Peyer's patch (tissue), 4 donors: ENCODE results near the gene RSU1. TPM values are rescaled to one million over a fixed set of nuclear protein-coding genes. Genes with fewer than 3 reads are reported as not detected.
A peak's percentile ranks its signal among the peaks of the same experiment; 100 is the strongest.

ENCODE experiments used
- DNase-seq, 3 donors: peaks; one replicate each; pipeline ENCODE4 v3.0.0-alpha.2; 2017 to 2019
- H3K27ac ChIP-seq, 4 donors: fragments of 200-600 bp; sonication (generic); one replicate each; pipeline ENCODE4 v1.5.1; 2016 to 2019
- H3K27me3 ChIP-seq, 2 donors: fragments of 200-600 bp; sonication (generic); one replicate each; pipeline ENCODE4 v1.5.1; 2019
- H3K36me3 ChIP-seq, 3 donors: fragments of 200-600 bp; sonication (generic); one replicate each; pipeline ENCODE4 v1.5.1; 2016 to 2019
- H3K4me1 ChIP-seq, 4 donors: fragments of 200-600 bp; sonication (generic); one replicate each; pipeline ENCODE4 v1.5.1; 2016 to 2019
- H3K4me3 ChIP-seq, 4 donors: fragments of 200-600 bp; sonication (generic); 1 replicate in 3 of 4; 2 replicates in 1 of 4; pipeline ENCODE4 v1.5.1; 2016 to 2019; ENCODE audit warnings: mild to moderate bottlenecking in 1 of 4
- H3K9me3 ChIP-seq, 4 donors: fragments of 200-600 bp; sonication (generic); one replicate each; pipeline ENCODE4 v1.5.1; 2016 to 2019; ENCODE audit warnings: mild to moderate bottlenecking in 1 of 4
- CTCF ChIP-seq, 6 experiments: fragments of 450-650 bp in 4 of 6; fragments of 200-600 bp in 2 of 6; sonication (generic) in 1 of 6; IDR thresholded peaks; one replicate each; pipeline ENCODE4 v1.5.1; 2017 to 2019; ENCODE audit warnings: antibody characterized with exemption in 6 of 6, mild to moderate bottlenecking in 3 of 6, moderate library complexity in 1 of 6
- POLR2A ChIP-seq, 2 donors: fragments of 450-650 bp; IDR thresholded peaks; one replicate each; pipeline ENCODE4 v1.5.1; 2017; ENCODE audit warnings: antibody characterized with exemption in 2 of 2, mild to moderate bottlenecking in 2 of 2, moderate library complexity in 2 of 2
- total RNA-seq, 4 donors: library from RNA; depleted of rRNA; stranded (reverse); fragments of >200 nt; gene quantifications; one replicate each; pipeline ENCODE4 v1.1.0, GENCODE V29; 2016

The RSU1 gene
- total RNA-seq, 4 donors from 2014 or later = 14.5 to 31.4 (median 23.5) TPM

DNA sequence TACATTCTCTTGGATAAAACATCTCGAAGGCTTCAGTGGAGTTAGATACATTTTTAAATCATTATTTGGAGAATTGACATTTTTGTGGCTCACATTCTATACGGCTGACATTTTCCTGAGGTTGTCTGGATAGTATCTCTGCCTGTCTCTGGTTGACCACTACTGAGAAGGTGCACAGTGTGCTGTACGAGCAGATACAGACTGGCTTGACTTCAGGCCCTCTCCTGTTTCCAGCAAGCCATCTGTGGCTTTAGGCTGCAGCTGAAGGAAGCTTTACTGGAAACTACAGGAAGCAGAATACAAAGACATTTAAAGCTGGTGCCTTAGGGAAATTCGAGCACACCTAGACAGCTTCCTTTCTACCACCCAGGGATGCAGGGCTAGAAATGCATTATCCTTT, 39.3 kb upstream of the RSU1 start:
- no peaks in the 10 kb centered on the region for H3K36me3 ChIP-seq
- no peak for TF ChIP-seq POLR2A (IDR thresholded peaks at IDR 0.05)
- TF ChIP-seq CTCF (IDR thresholded peaks at IDR 0.05) = no peak
- DNase-seq = no peak
- H3K9me3 ChIP-seq = no peaks in the 10 kb centered on the region
- H3K27me3 ChIP-seq = no peaks in the 10 kb centered on the region
- H3K4me1 ChIP-seq = no peaks in the 10 kb centered on the region
- H3K4me3 ChIP-seq = no peak overlapping the region
- H3K27ac ChIP-seq = peak overlapping the region in 1 of 4 donors; percentile 19

- TF ChIP-seq POLR2A (IDR thresholded peaks at IDR 0.05) (no peak), CTCF (IDR thresholded peaks at IDR 0.05) (no peak)
- Histone ChIP-seq H3K36me3 (no peaks in the 10 kb centered on the region), H3K4me3 (no peak overlapping the region), H3K27ac (no peak overlapping the region), H3K27me3 (no peaks in the 10 kb centered on the region), H3K9me3 (no peaks in the 10 kb centered on the region), H3K4me1 (no peaks in the 10 kb centered on the region)
- DNase-seq = no peak
Observed at GRCh38 chr10:16856092-16856491, 38.9 kb upstream of the RSU1 start.

DNA sequence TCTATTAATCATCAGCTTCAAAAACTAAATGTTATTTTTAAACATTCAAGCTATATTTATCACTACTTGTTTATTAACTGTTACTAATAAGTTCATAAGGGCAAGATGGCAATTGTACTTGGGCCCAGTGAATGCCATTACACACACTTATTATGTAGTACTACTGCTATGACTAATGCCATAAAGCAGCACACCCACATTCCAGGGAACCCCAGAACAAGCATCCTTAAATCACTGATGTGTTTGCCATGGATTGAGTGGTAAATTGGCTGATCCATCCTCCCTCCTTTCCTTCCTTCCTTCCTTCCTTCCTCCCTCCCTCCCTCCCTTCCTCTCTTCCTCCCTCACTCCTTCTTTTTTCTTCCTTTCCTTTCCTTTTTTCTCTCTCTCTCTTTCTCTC, 37.4 kb upstream of the RSU1 start:
- H3K9me3 ChIP-seq = no peaks in the 10 kb centered on the region
- no peak overlapping the region for H3K4me3 ChIP-seq
- DNase-seq = peak in 1 of 3 donors; percentile 51

DNA sequence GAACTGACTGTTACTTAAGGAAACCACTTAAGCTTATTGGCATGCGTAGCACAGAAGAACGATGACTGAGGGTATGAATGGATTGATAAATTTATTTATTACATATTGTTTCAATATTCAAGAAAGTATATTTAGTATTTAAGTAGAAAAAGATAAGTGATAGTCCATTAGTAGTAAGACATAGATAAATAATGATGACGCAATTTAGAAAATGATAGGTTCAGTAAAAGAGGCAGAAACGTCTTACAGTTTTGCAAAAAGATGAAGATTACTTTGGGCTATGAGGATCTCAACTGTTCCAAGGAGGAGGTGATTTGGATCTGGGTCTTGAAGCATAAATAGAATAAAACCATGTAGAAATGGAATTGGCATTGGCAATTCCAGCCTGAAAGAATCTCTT, 36.6 kb upstream of the RSU1 start:
- H3K4me3 ChIP-seq = no peak overlapping the region
- TF ChIP-seq CTCF (IDR thresholded peaks at IDR 0.05) (no peak), POLR2A (IDR thresholded peaks at IDR 0.05) (no peak)

More for the DNA sequence above, 37.4 kb upstream of the RSU1 start:
- TF ChIP-seq POLR2A (IDR thresholded peaks at IDR 0.05) = no peak
- no peak for TF ChIP-seq CTCF (IDR thresholded peaks at IDR 0.05)
- H3K36me3 ChIP-seq = no peaks in the 10 kb centered on the region
- no peaks in the 10 kb centered on the region for H3K4me1 ChIP-seq
- no peaks in the 10 kb centered on the region for H3K27me3 ChIP-seq
- no peak overlapping the region for H3K27ac ChIP-seq

GRCh38 chr10:16853201-16853600, 36.0 kb upstream of the RSU1 start:
- Histone ChIP-seq H3K9me3 (no peaks in the 10 kb centered on the region), H3K4me1 (no peaks in the 10 kb centered on the region), H3K4me3 (no peak overlapping the region), H3K27me3 (no peaks in the 10 kb centered on the region), H3K27ac (no peak overlapping the region), H3K36me3 (no peaks in the 10 kb centered on the region)
- TF ChIP-seq POLR2A (IDR thresholded peaks at IDR 0.05) = no peak
- peak in 3 of 6 experiments; percentile 4 to 25 (median 22) for TF ChIP-seq CTCF (IDR thresholded peaks at IDR 0.05)
- no peak for DNase-seq

More for the DNA sequence above, 36.6 kb upstream of the RSU1 start:
- DNase-seq = no peak
- Histone ChIP-seq H3K27ac (no peak overlapping the region), H3K9me3 (no peaks in the 10 kb centered on the region), H3K4me1 (no peaks in the 10 kb centered on the region), H3K36me3 (no peaks in the 10 kb centered on the region), H3K27me3 (no peaks in the 10 kb centered on the region)

- H3K4me3 ChIP-seq = no peak overlapping the region
- TF ChIP-seq POLR2A (IDR thresholded peaks at IDR 0.05) = no peak
- TF ChIP-seq CTCF (IDR thresholded peaks at IDR 0.05) = no peak
- H3K9me3 ChIP-seq = no peaks in the 10 kb centered on the region
- no peaks in the 10 kb centered on the region for H3K27me3 ChIP-seq
- no peak overlapping the region for H3K27ac ChIP-seq
- H3K4me1 ChIP-seq = no peaks in the 10 kb centered on the region
- no peak for DNase-seq
- no peaks in the 10 kb centered on the region for H3K36me3 ChIP-seq
Observed at GRCh38 chr10:16852624-16853023, 35.4 kb upstream of the RSU1 start.
